ENCODE data around the gene MS4A14. TPM values are rescaled to one million over a fixed set of nuclear protein-coding genes. Genes with fewer than 3 reads are reported as not detected.
"Not testable (repeated sequence)": the region's sequence is repeated elsewhere in the genome, so short reads cannot be mapped to it uniquely, and the experiment has no call there.

Gene MS4A14
- total RNA-seq, 4 donors from 2014 or later, result 1.2 to 3.4 (median 2.7) TPM; not detected in 1

DNA sequence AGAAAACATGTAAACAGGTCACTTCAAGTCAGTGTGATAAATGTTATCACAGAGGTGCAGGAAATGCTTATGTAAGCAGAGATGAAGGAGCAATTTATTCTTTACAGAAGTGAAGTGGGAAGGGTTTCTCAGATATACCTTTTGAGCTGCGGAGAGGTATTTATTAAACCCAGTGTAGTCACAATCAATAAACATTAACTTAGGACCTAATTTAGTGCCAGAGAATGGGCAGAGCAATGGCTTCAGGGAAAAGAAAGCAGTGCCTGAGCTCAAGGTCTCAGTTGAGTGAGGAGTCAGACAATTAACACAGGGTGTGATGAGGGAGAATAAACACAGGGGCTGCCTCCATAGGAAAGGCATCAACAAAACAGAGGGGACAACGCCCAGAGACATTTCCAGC lies 35.0 kb downstream of the MS4A14 start:
- 71 to 100% methylated on average over 1 to 2 of the region's 2 CpGs for WGBS, 2 donors (ENCODE audit: low coverage in 1 of 2)

GRCh38 chr11:60433401-60433800 lies 37.1 kb downstream of the MS4A14 start:
- no peaks in the 10 kb centered on the region for H3K36me3 ChIP-seq
- in situ Hi-C loops (cut with MboI; ENCODE audit: low pct_ligation_motif_present in 1 of 4, low pct_unique_long_range_greater_than_20kb in 1 of 4, low sequenced_read_pairs in 3 of 4), result no loop called here
- H3K4me1 ChIP-seq, result no peaks in the 10 kb centered on the region
- H3K27ac ChIP-seq, result no peak overlapping the region
- 73 to 84% methylated on average over 4 of the region's 4 CpGs for WGBS, 2 donors (ENCODE audit: low coverage in 1 of 2)
- no peak for DNase-seq
- TF ChIP-seq POLR2A (IDR thresholded peaks at IDR 0.05) (no peak), EP300 (IDR thresholded peaks at IDR 0.05; ENCODE audit: low read depth) (no peak), POLR2AphosphoS5 (IDR thresholded peaks at IDR 0.05) (no peak)
- TF ChIP-seq, protein P1, sequence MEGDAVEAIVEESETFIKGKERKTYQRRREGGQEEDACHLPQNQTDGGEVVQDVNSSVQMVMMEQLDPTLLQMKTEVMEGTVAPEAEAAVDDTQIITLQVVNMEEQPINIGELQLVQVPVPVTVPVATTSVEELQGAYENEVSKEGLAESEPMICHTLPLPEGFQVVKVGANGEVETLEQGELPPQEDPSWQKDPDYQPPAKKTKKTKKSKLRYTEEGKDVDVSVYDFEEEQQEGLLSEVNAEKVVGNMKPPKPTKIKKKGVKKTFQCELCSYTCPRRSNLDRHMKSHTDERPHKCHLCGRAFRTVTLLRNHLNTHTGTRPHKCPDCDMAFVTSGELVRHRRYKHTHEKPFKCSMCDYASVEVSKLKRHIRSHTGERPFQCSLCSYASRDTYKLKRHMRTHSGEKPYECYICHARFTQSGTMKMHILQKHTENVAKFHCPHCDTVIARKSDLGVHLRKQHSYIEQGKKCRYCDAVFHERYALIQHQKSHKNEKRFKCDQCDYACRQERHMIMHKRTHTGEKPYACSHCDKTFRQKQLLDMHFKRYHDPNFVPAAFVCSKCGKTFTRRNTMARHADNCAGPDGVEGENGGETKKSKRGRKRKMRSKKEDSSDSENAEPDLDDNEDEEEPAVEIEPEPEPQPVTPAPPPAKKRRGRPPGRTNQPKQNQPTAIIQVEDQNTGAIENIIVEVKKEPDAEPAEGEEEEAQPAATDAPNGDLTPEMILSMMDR (IDR thresholded peaks at IDR 0.05), result no peak
- H3K9me3 ChIP-seq, result no peaks in the 10 kb centered on the region
- intact Hi-C loops (cut with DNase I; ENCODE audit: low total_unique reads), result no loop called here
- no peak overlapping the region for H3K4me3 ChIP-seq
- H3K27me3 ChIP-seq, result no peaks in the 10 kb centered on the region

More for the DNA sequence above, 35.0 kb downstream of the MS4A14 start:
- no peak overlapping the region for H3K27ac ChIP-seq
- no peaks in the 10 kb centered on the region for H3K36me3 ChIP-seq
- DNase-seq, result no peak
- intact Hi-C loops (cut with DNase I; ENCODE audit: low total_unique reads) (no loop called here), in situ Hi-C loops (cut with MboI; ENCODE audit: low pct_ligation_motif_present in 1 of 4, low pct_unique_long_range_greater_than_20kb in 1 of 4, low sequenced_read_pairs in 3 of 4) (no loop called here)
- H3K4me3 ChIP-seq, result no peak overlapping the region
- no peaks in the 10 kb centered on the region for H3K9me3 ChIP-seq
- H3K27me3 ChIP-seq, result no peaks in the 10 kb centered on the region
- TF ChIP-seq, protein P1 (IDR thresholded peaks at IDR 0.05), result no peak
- no peak for TF ChIP-seq EP300 (IDR thresholded peaks at IDR 0.05; ENCODE audit: low read depth)
- no peak for TF ChIP-seq POLR2A (IDR thresholded peaks at IDR 0.05)
- no peak for TF ChIP-seq POLR2AphosphoS5 (IDR thresholded peaks at IDR 0.05)
- H3K4me1 ChIP-seq, result no peaks in the 10 kb centered on the region

GRCh38 chr11:60447070-60447469 lies 50.8 kb downstream of the MS4A14 start:
- no peaks in the 10 kb centered on the region for H3K36me3 ChIP-seq
- H3K9me3 ChIP-seq, result no peaks in the 10 kb centered on the region
- no peak for TF ChIP-seq EP300 (IDR thresholded peaks at IDR 0.05; ENCODE audit: low read depth)
- no peak for TF ChIP-seq POLR2A (IDR thresholded peaks at IDR 0.05)
- TF ChIP-seq POLR2AphosphoS5 (IDR thresholded peaks at IDR 0.05), result no peak
- TF ChIP-seq, protein P1 (IDR thresholded peaks at IDR 0.05), result no peak
- H3K4me1 ChIP-seq, result peaks cover 0 to 6% (median 1%) of the 10 kb centered on the region in 4 donors
- in situ Hi-C loops (cut with MboI; ENCODE audit: low pct_ligation_motif_present in 1 of 4, low pct_unique_long_range_greater_than_20kb in 1 of 4, low sequenced_read_pairs in 3 of 4), result no loop called here
- H3K27ac ChIP-seq, result no peak overlapping the region
- DNase-seq, result no peak
- no peak overlapping the region for H3K4me3 ChIP-seq
- no peaks in the 10 kb centered on the region for H3K27me3 ChIP-seq
- intact Hi-C loops (cut with DNase I; ENCODE audit: low total_unique reads), result no loop called here

DNA sequence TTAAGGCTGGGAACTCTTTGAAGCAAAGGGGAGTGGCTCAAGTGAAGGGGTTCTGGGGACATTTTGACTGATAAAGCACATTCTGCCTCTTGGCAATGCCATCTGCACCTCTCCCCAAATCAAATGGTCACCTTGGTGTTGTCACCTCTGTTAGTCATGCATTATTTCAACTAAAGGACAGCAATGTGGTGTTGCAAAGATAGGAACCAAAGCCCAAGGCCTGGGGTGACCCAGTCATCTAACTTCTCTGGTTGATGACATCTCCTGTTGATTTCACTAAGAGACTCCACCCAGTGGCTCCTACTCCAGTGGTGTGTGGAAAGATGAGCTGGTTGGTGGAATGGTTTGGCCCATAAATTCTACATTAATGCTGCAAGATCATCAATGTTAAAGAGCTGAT lies 51.6 kb downstream of the MS4A14 start:
- H3K27ac ChIP-seq, result no peak overlapping the region
- no peak overlapping the region for H3K4me3 ChIP-seq
- intact Hi-C loops (cut with DNase I; ENCODE audit: low total_unique reads) (no loop called here), in situ Hi-C loops (cut with MboI; ENCODE audit: low pct_ligation_motif_present in 1 of 4, low pct_unique_long_range_greater_than_20kb in 1 of 4, low sequenced_read_pairs in 3 of 4) (no loop called here)
- H3K9me3 ChIP-seq, result no peaks in the 10 kb centered on the region
- no peaks in the 10 kb centered on the region for H3K27me3 ChIP-seq
- H3K36me3 ChIP-seq, result no peaks in the 10 kb centered on the region
- peaks cover 0 to 6% (median 1%) of the 10 kb centered on the region in 4 donors for H3K4me1 ChIP-seq
- no peak for DNase-seq
- TF ChIP-seq, protein P1 (IDR thresholded peaks at IDR 0.05), result no peak
- TF ChIP-seq POLR2A (IDR thresholded peaks at IDR 0.05), result no peak
- TF ChIP-seq EP300 (IDR thresholded peaks at IDR 0.05; ENCODE audit: low read depth), result no peak
- no peak for TF ChIP-seq POLR2AphosphoS5 (IDR thresholded peaks at IDR 0.05)

DNA sequence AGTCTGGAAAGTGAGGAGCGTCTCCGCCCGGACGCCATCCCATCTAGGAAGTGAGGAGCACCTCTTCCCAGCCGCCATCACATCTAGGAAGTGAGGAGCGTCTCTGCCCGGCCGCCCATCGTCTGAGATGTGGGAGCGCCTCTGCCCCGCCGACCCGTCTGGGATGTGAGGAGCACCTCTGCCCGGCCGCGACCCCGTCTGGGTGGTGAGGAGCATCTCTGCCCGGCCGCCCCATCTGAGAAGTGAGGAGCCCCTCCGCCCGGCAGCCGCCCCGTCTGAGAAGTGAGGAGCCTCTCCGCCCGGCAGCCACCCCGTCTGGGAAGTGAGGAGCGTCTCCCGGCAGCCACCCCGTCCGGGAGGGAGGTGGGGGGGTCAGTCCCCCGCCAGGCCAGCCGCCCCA lies 54.9 kb downstream of the MS4A14 start:
- H3K27me3 ChIP-seq; H3K4me3 ChIP-seq; H3K36me3 ChIP-seq; H3K4me1 ChIP-seq; intact Hi-C loops (cut with DNase I; ENCODE audit: low total_unique reads); H3K9me3 ChIP-seq; H3K27ac ChIP-seq; in situ Hi-C loops (cut with MboI; ENCODE audit: low pct_ligation_motif_present in 1 of 4, low pct_unique_long_range_greater_than_20kb in 1 of 4, low sequenced_read_pairs in 3 of 4); DNase-seq: not testable (repeated sequence)
- 97% methylated on average over 13 of the region's 32 CpGs; no CpG with 5 or more reads in 1 of the 2 donors for WGBS, 2 donors (ENCODE audit: low coverage in 1 of 2)
